HG02938 (cell line): ENCODE measurements around the gene SGPP1.
"Not testable (repeated sequence)": the region's sequence is repeated elsewhere in the genome, so short reads cannot be mapped to it uniquely, and the experiment has no call there.

Experiments used
- ATAC-seq: cut with Tn5 transposase; IDR thresholded peaks from one replicate; pipeline ENCODE4 v1.9.1; 2021; ENCODE audit warnings: mild to moderate bottlenecking, moderate library complexity; ENCODE audit not compliant: unreplicated experiment

The SGPP1 gene

DNA sequence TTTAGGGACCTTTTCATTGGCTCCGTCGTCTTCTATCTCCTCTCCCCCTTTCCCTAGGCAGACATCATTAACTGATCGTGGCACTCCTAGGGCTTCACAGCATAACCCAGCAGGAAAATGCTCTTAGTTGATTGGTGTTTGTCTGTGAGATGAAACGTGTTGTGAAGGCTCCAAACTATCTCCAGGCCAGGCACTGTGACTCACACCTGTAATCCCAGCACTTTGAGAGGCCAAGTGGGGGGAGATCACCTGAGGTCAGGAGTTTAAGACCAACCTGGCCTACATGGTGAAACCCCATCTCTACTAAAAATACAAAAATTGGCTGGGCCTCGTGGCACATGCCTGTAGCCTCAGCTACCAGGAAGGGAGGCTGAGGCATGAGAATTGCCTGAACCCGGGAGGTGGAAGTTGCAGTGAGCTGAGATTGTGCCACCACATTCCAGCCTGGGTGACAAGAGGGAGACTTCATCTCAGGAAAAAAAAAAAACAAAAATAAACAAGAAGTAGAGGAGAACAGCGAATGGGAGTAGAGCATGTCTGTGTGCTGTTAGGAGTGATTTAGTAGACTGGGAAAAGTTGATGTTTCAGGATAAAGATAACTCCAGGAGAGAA lies 53.9 kb downstream of the SGPP1 start:
- ATAC-seq, result no peak

GRCh38 chr14:63673255-63673654 lies 54.6 kb downstream of the SGPP1 start:
- no peak for ATAC-seq

DNA sequence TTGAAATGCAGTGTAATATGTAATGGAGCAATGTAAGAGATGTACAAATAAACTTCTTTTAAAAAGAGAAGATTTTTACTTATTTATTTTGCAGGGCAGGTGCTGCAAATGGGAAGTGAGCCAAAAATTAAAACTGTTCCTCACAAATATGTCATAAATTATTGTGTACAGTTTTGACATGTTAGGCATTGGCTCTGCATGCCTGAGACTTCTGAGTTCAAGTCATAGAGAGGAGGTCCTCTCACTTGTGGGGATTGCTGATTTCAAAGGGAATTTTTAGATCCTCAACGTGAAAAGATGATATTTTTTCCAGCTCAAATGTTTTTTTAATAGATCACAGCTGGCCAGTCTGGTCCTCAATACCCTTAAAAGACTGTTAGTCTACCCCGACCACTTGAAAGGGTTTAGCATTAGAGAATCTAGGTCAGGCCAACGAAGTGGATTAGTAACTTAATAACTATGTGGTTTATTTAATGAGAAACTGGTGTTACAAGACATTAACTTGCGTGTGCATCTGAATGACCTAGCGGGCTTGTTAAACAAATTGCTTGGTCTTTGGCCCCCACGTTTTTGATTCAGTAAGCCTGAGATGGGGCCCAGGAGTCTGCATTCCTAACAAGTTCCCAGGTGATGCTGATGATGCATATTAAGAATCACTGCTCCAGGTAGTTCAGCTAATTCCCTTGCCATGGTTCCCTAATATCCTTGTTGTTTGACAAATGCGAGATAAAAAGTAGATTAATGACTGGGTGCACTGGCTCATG lies 55.3 kb downstream of the SGPP1 start:
- ATAC-seq, result peak; percentile 80

DNA sequence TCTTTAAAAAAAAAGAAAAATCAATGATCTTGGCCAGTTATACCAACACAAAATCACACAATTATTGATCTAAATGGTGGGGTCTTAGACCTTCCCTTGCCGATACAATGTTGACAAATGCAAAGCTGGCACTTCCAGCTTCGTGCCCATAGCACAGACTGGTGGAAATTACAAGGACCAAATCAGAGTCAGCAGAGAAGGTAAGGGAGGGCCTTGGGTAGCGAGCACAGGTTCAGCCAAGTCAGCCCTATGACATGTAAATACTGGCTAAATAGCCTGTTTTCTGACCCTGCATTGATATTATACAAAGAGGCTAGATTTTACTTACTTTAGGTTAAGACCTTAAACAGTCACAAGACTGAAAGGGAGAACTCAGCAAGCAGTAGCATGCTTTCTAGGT lies 55.9 kb downstream of the SGPP1 start:
- ATAC-seq, result no peak

DNA sequence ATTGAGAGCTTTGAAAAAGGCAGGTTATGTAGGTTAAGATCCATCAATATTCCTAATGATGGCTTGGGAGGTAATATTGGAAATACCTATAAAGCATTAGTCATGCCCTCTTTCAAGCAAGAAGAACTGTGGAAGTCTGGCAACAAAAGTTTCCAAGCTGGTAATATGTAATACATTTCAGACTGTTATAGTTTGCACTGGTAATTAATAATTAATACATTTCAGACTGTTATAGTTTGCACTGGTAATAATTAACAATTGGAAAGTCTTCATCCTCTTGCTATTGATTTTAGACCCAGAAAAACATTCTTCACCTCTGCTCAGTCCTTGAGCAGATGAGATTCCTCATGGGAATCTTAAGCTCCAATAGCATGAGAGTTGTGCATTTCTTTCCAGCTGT lies 57.2 kb downstream of the SGPP1 start:
- ATAC-seq, result no peak

DNA sequence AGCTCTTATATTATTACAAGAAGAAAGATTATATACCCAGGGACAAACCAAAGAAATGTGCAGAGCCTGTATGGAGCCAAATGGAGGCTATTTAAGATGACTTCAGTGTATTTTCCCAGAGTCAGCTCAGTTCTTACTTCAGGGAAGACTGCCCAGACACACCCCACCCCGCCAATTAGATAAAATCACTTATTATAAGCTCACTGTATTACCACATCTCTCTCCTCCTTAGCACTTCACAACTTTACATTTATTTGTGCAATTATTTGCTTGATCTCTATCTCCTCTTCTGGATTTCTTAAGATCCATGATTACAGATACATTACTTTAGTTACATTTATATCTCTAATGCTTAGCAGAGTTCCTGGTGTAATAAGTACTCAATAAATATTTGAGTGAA lies 61.5 kb downstream of the SGPP1 start:
- no peak for ATAC-seq

DNA sequence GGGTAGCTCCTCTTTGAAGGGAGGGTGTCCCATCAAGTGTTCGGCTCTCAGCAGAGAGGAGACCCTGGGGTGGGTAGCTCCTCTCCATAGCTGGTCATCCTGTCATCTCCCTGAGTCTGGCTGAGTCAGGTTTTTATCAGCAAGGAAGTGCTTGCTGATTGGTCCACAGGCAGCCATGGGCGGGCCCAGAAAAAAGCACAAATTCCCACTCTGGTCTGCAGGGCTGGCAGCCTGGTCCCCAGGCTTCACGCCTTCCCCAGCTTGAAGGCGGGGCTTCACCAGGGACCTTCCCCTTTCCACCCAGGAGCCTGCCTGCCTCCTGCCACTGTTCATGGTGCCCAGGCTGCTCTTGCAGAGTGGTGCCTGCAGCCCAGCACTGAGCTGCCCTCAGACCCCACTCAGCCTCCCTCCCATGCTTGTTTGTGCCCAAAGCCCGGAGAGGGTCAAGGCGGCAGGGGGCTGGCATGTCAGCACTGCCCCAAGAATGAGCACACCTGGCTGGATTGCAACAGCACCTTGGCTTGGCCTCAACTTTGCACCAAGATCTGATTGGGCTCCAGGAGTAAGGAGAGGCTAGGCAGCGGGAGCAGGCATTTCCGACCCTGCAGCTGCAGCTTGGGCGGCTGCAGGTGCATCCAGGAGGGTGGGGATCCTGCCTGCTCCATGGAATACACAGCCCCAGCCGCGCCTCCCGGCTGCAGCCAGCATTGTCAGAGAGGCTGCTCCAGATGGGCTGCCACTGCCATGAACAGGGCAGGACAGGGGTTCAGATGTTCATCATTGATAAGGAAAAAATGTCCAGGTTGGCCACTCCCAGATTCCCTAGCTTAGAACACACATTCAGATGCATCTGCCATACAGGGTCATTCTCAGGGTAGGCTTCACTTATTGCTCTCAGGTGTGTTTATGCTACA lies 64.2 kb downstream of the SGPP1 start:
- ATAC-seq, result no peak

DNA sequence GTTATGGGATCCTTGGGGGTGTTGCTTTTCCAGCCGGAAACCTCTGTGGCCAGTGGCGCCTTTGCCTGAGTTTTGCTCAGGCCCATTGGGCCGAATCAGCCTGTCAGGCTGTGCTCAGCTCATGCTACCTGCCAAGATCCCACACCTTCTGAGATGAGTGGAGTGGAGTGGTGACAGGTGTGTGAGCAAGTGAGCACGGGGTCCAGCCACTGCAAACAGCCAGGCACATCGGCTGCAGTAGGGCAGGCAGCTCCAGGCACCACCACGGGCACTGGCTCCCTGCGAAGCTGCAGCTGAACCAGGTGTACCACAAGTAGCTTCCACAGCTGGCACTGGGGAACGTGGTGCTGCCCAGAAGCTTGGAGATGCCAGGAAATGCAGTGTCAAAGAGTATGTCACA lies 65.1 kb downstream of the SGPP1 start:
- no peak for ATAC-seq

DNA sequence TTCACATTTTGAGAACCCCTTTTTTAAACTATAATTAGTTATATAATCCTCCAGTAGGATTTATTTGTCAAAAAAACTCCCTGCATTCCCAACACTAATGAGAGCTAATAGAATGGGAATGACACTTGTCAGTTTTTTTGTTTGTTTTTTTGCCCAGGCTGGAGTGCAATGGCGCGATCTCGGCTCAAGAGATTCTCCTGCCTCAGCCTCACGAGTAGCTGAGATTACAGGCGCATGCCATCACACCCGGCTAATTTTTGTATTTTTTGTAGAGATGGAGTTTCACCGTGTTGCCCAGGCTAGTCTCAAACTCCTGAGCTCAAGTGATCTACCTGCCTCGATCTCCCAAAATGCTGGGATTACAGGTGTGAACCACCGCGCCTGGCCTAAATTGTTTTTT lies 66.0 kb downstream of the SGPP1 start:
- not testable (repeated sequence) for ATAC-seq

GRCh38 chr14:63659726-63660125 lies 68.1 kb downstream of the SGPP1 start:
- no peak for ATAC-seq

GRCh38 chr14:63656194-63656593 lies 71.7 kb downstream of the SGPP1 start:
- ATAC-seq, result no peak

- ATAC-seq, result no peak
Measured at GRCh38 chr14:63654936-63655335, 72.9 kb downstream of the SGPP1 start.

DNA sequence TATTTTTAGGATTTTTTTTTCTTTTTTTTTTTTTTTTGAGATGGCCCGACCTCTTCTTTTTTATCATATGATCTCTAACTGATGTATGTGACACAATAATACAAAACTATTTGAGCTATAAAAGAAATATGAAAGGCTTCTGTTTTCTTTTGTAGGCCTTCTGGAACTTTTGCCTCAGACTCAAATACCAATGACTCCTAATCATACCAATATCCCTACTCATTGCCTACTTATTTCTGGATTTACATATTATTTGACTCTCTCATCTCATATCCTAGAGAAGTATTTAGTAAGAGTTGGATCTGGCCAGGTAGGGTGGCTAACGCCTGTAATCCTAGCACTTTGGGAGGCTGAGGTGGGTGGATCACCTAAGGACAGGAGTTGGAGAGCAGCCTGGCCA lies 73.5 kb downstream of the SGPP1 start:
- ATAC-seq, result no peak

- no peak for ATAC-seq
Measured at GRCh38 chr14:63652406-63652805, 75.5 kb downstream of the SGPP1 start.

DNA sequence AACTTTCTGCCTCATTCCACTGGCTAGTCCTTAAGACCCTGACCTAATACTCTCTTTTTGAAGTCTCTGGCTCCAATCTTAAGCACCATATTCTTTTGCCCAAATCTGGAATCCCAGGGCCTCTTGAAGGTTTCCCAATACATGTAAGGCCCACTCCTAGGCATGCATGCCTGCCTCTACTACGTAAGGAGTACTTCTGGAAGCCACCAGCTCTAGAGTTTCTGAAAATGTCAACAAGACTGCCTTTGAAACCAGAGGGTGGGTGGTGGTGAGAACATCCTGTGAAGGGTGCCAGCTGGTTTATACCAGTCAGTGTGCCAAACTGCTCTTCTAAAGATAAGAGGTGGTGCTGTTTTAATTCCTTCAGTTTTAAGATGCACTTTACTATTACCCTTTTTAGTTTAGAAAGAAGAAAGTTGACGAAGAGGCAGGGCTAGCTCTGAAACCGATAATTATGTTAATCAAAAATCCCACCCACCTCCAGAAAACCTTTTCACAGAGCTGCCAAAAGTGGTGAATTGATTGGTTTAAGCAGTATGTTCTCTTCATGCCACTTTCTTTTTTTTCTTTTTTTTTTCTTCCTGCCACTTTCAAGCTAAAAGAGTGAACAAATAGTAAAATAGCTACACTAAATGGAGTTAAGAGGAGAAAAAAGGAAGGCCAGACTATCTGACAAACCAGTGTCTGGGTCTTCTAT lies 77.5 kb downstream of the SGPP1 start:
- no peak for ATAC-seq

- ATAC-seq, result no peak
Measured at GRCh38 chr14:63647696-63648410, 80.0 kb downstream of the SGPP1 start.

DNA sequence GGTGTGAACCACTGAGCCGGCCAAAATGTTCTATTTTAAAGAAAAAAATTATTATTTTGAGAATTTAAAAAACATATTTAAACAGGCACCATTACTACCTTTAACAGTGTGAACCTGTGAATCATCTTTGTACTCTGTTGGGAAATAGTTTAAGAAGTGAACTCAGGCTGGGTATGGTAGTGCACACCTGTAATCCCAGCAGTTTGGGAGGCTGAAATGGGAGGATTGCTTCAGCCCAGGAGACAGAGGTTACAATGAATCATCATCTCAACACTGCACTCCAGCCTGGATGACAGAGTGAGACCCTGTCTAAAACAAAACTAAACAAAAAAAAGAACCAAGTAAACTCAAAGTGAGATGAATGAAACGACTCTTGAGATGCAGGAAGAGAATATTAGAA lies 83.1 kb downstream of the SGPP1 start:
- no peak for ATAC-seq

DNA sequence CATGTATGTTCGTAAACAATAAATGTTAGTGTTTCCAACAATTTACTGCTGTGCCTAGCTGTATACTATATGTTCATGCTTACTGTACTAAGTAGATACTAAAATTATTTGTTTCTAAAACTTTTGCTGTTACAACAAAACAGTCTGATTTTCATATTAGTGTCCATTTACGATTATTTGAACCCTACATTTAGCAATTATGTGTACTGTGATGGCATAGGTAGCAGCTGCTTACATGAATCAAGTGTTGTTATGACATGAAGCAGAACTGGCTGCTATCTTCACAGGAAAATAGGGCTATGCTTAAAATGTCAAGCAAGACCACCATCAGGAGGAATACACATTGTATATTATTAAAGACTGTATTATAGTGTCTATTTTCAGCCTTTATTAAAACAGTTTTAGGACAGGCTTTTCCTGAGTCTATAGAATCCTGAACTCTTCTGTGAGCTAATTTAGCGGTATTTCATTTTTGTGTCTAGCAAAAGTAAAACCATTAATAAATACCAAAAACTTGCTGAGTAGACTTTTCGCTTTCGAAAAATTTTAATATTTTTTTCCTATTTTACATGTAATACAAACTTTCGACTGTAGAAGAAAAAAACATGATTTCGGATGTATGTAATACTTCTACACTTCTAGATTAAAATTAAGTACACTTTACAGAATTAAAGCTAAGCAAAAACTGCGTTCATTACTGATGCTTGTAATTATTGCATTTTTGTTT lies 85.0 kb downstream of the SGPP1 start:
- no peak for ATAC-seq

DNA sequence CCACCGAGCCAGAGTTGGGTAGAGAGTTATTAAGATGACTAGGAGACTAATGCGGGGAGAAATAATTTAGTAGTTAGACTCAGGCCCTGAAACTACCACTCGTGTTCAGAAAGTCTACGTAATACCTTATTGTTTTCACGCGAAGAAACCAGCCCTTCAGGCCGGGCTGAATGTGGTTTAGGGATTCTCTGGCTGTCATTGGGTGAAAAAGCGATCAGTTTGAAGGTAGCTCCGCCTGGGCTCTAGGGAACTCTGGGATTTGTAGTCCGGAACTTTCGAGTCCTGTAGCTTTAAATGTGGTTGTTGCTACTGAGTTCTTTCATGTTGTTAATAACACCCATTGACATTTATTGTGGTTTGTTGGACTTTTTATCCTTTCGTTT lies 85.6 kb downstream of the SGPP1 start:
- peak; percentile 63 for ATAC-seq
